ENCODE measurements around the gene ATF7IP2. TPM values are rescaled to one million over a fixed set of nuclear protein-coding genes. Genes with fewer than 3 reads are reported as not detected.

The ATF7IP2 gene
- total and polyA plus RNA-seq, 2 donors = 40.0 to 73.8 TPM

Other genes with a start within 250 kb of the ATF7IP2 start
- gene GRIN2A, start 203.6 kb upstream of the ATF7IP2 start, total RNA-seq = 1.1 TPM
- gene GRIN2A, start 203.6 kb upstream of the ATF7IP2 start, polyA plus RNA-seq = 0.25 TPM
- gene EMP2, start 194.5 kb downstream of the ATF7IP2 start, total RNA-seq = 4.8 TPM
- gene EMP2, start 194.5 kb downstream of the ATF7IP2 start, polyA plus RNA-seq = 11.7 TPM

Data from thymus (tissue), 2 donors.